BLaER1 treated with 17β-estradiol and CSF1 and Interleukin-3, amounts not matched to agents 10 nM and 100 nM (cell line): Measurements from ENCODE around the gene BAHCC1.

Experiments
- H3K27ac ChIP-seq, 11 experiments: shearing (Covaris generic); formaldehyde crosslinking; 2 replicates each; pipeline ENCODE4 v1.8.1; 2022
- H3K27me3 ChIP-seq, 11 experiments: shearing (Covaris generic); formaldehyde crosslinking; 2 replicates each; pipeline ENCODE4 v1.8.1; 2022
- H3K36me3 ChIP-seq, 11 experiments: shearing (Covaris generic); formaldehyde crosslinking; 2 replicates each; pipeline ENCODE4 v1.8.1; 2022
- H3K4me1 ChIP-seq, 10 experiments: shearing (Covaris generic); formaldehyde crosslinking; 2 replicates each; pipeline ENCODE4 v1.8.1; 2022
- H3K4me2 ChIP-seq, 11 experiments: shearing (Covaris generic); formaldehyde crosslinking; 2 replicates each; pipeline ENCODE4 v1.8.1; 2022
- H3K4me3 ChIP-seq, 10 experiments: shearing (Covaris generic); formaldehyde crosslinking; 2 replicates each; pipeline ENCODE4 v1.8.1; 2022
- H3K9ac ChIP-seq, 11 experiments: shearing (Covaris generic); formaldehyde crosslinking; 2 replicates each; pipeline ENCODE4 v1.8.1; 2022
- H3K9me3 ChIP-seq, 11 experiments: shearing (Covaris generic); formaldehyde crosslinking; replicated peaks in 1 of 11; 2 replicates each; pipeline ENCODE4 v1.8.1; 2022
- H4K20me1 ChIP-seq, 11 experiments: shearing (Covaris generic); formaldehyde crosslinking; 2 replicates each; pipeline ENCODE4 v1.8.1; 2022
- Cebpa-rat ChIP-seq, 11 experiments: shearing (Covaris generic); IDR thresholded peaks; 2 replicates each; pipeline ENCODE4 v1.8.1; 2022

The BAHCC1 gene

DNA sequence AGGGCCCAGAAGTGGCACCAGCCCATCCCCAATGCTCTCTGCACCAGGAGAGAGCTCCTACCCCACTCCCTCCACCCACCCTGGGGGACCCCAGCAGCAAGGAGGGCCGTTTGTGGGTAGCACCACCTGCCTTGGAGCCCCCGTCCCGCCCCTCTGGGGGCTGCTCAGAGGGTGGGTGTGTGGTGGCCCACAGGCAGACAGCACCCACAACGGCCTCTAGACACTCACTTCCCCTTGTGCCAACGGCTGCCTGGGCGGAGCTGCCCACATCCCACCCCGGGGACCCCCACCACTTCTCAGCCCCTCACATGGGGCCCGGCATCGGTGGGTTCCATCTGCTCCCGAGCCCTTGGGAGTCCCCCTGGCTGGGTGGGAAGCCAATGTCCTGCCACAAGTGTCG, 33.3 kb downstream of the BAHCC1 start:
- TF ChIP-seq Cebpa-rat (IDR thresholded peaks at IDR 0.05): no peak
- Histone ChIP-seq H3K27ac (peak overlapping the region in 8 of 11 experiments; percentile 71 to 96 (median 82); a peak in 17 of 22 replicates), H3K4me2 (peak overlapping the region; percentile 74 to 99 (median 96)), H4K20me1 (peaks cover 15 to 82% (median 64%) of the 10 kb centered on the region in 11 experiments; a peak in 19 of 22 replicates), H3K4me1 (peaks cover 52 to 74% (median 71%) of the 10 kb centered on the region in 10 experiments), H3K9me3 (peaks cover 0 to 23% (median 8%) of the 10 kb centered on the region in 11 experiments; a peak in 9 of 22 replicates), H3K9ac (peak overlapping the region in 8 of 11 experiments; percentile 59 to 87 (median 73); a peak in 17 of 22 replicates), H3K36me3 (peaks cover 0 to 8% (median 0%) of the 10 kb centered on the region in 11 experiments; a peak in 5 of 22 replicates), H3K4me3 (peak overlapping the region in 7 of 10 experiments; percentile 29 to 60 (median 48); a peak in 13 of 20 replicates), H3K27me3 (peaks cover 0 to 43% (median 0%) of the 10 kb centered on the region in 11 experiments; a peak in 4 of 22 replicates)

DNA sequence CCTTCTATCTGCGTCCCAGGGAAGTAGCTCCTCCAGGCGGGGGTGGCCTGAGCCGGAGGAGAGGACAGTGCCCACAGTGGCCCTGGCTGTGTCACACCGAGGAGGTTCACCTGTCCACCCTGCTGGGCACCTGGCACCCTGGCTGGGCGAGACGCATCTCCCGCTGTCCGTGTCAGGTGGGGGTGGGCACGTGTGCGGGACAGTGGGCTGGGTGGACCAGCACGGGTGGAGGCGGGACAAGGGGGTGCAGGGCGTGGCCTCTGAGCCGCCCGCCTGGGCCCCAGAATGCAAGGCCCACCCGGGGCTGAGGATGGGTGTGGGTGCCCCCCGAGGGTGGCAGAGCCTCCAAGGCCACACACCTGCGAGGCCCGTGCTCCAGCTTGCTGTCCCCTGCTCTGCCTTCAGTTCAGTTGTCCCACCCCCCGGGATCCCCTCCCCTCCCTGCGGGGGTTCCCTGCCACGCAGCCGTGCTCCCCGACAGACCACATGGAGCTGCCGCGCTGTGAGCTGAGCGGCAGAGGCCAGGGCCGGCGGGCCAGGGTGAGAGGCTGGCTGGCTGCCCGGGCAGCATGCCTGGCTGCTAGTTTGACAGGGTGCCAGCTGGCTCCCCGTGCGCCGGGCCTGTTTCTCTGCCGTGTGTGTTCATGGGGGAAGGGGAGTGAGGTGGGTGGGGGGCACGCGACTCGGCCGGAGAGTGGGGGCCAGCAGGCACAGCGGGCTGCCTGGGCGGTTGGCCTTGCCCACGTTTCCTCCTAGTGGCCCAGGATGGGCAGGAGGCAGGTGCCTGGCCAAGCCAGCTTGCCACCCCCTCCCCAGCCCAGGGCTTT, 33.9 kb downstream of the BAHCC1 start:
- Histone ChIP-seq H3K4me2 (peak overlapping the region; percentile 74 to 99 (median 96)), H3K36me3 (peaks cover 0 to 2% (median 0%) of the 10 kb centered on the region in 11 experiments; a peak in 4 of 22 replicates), H4K20me1 (peaks cover 15 to 82% (median 68%) of the 10 kb centered on the region in 11 experiments; a peak in 19 of 22 replicates), H3K9ac (peak overlapping the region in 8 of 11 experiments; percentile 59 to 87 (median 73); a peak in 17 of 22 replicates), H3K27ac (peak overlapping the region in 8 of 11 experiments; percentile 71 to 96 (median 82); a peak in 17 of 22 replicates), H3K27me3 (peaks cover 0 to 50% (median 0%) of the 10 kb centered on the region in 11 experiments; a peak in 4 of 22 replicates), H3K4me1 (peaks cover 55 to 75% (median 73%) of the 10 kb centered on the region in 10 experiments), H3K4me3 (peak overlapping the region in 7 of 10 experiments; percentile 29 to 60 (median 48); a peak in 12 of 20 replicates), H3K9me3 (peaks cover 0 to 18% (median 8%) of the 10 kb centered on the region in 11 experiments; a peak in 9 of 22 replicates)
- no peak for TF ChIP-seq Cebpa-rat (IDR thresholded peaks at IDR 0.05)

DNA sequence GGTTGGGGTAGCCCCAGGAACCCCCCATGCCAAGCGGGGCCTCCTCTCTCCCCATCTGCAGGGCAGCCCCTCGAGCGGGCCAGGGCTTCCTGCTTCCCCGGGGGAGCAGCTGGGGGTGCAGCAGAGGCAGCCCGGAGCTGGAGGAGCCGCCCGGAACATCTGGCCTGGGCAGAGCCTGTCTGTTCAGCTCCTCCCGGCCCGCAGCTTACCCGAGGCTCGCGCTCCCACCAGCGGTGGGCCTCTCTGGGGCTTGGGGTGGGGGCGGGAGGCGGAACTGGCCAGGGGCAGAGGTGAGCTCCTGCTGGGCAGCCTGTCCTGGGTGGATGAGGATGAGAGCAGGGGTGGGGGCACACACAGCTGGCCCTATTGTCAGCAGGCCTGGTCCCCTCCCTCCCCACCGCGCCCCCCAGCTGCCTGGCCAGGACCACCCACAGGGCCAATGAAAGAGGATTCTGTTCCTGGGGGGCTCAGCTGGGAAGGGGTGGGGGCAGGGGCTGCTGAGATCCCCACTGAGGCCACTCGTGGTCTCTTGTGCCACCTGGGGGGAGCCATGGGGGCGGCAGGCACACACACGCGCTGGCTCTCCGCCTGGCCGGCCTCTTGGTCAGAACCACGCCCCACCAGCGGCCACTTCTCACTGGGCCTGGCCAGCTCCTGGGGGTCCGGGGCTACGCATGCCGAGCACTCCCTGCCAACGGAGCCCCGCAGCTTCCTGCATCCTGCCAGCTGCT, 34.7 kb downstream of the BAHCC1 start:
- Histone ChIP-seq H3K4me1 (peaks cover 59 to 83% (median 81%) of the 10 kb centered on the region in 10 experiments), H3K9ac (peak overlapping the region in 8 of 11 experiments; percentile 59 to 87 (median 73); a peak in 16 of 22 replicates), H3K9me3 (peaks cover 0 to 13% (median 8%) of the 10 kb centered on the region in 11 experiments; a peak in 9 of 22 replicates), H3K4me2 (peak overlapping the region; percentile 74 to 99 (median 96)), H3K4me3 (peak overlapping the region in 7 of 10 experiments; percentile 19 to 60 (median 46); a peak in 9 of 20 replicates), H3K36me3 (no peaks in the 10 kb centered on the region), H4K20me1 (peaks cover 15 to 83% (median 69%) of the 10 kb centered on the region in 11 experiments; a peak in 19 of 22 replicates), H3K27ac (peak overlapping the region in 8 of 11 experiments; percentile 71 to 96 (median 82); a peak in 17 of 22 replicates), H3K27me3 (peaks cover 0 to 51% (median 0%) of the 10 kb centered on the region in 11 experiments; a peak in 4 of 22 replicates)
- no peak for TF ChIP-seq Cebpa-rat (IDR thresholded peaks at IDR 0.05)

DNA sequence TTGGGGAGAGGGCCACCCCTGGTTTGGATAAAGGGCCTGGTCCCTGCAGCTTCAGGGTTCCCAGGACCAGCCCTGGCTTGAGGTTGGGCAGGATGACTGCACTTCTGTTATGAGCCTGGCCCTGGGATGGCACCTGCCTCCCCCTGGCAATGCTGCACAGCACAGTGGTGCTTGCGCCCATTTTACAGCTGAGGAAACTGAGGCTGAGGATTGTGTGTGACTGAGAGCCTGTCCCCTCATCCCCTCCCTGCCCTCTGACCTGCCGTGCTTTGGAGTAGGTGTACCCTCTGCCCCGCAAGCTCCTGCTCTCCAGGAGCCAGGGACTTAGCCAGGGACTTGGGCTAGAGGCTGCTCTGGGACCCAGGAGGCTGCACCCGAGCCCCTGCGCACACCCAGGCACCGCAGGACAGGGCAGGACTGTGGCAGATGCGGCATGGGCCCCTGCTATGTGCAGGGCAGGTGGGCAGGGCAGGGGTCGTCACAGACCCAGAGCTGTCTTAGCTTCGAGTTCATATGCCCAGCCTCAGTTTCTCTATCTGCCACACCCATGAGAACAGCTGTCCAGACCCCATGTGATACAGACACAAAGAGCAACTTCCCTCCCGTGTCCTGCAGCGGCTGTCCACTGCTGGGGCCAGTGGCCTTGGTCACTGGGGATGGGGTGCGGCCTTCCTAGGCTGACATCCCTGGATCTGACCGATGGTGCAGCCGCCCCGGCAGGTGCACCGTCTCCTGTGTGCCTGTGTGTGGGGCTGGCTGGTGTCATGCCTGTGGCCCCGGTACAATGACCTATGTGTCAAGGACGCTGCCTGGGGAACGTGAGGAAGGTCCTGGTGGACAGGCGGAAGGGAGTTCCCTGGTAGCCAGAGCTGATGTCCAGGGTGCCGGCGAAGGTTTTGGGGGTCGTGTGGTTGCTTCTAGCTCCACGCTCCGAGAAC, 36.6 kb downstream of the BAHCC1 start:
- peaks cover 70 to 95% (median 94%) of the 10 kb centered on the region in 10 experiments for H3K4me1 ChIP-seq
- no peak overlapping the region for H3K4me3 ChIP-seq
- peaks cover 0 to 56% (median 0%) of the 10 kb centered on the region in 11 experiments; a peak in 4 of 22 replicates for H3K27me3 ChIP-seq
- H3K4me2 ChIP-seq: peak overlapping the region in 8 of 11 experiments; percentile 10 to 99 (median 58); a peak in 16 of 22 replicates
- peaks cover 9 to 81% (median 64%) of the 10 kb centered on the region in 11 experiments; a peak in 19 of 22 replicates for H4K20me1 ChIP-seq
- no peaks in the 10 kb centered on the region for H3K9me3 ChIP-seq
- H3K9ac ChIP-seq: peak overlapping the region in 3 of 11 experiments; percentile 24 to 32 (median 29); a peak in 4 of 22 replicates
- H3K36me3 ChIP-seq: no peaks in the 10 kb centered on the region
- no peak for TF ChIP-seq Cebpa-rat (IDR thresholded peaks at IDR 0.05)
- H3K27ac ChIP-seq: peak overlapping the region in 5 of 11 experiments; percentile 12 to 52 (median 23); a peak in 4 of 22 replicates

DNA sequence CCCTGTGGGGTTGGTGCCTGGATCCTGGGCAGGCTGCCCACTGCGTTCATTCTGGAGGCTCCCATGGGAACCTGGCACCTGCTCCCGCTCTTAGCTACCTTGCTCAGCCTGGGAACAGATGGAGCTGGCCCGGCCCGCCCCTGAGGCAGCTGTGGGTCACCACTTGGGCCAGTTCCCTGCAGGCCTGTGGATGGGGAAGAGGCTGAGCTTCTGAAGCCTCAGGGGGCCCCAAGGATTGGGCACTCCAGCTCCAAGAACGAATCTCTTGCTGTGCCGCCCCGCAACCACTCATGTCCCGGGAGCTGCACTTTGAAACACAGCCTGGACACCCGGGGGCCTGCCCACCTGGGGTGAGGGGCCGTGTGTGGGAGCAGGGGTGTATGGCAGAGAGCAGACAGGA, 37.7 kb downstream of the BAHCC1 start:
- H3K27ac ChIP-seq: peak overlapping the region in 1 of 11 experiments; percentile 31; a peak in 1 of 22 replicates
- peaks cover 70 to 95% (median 94%) of the 10 kb centered on the region in 10 experiments for H3K4me1 ChIP-seq
- peaks cover 0 to 45% (median 0%) of the 10 kb centered on the region in 11 experiments; a peak in 4 of 22 replicates for H3K27me3 ChIP-seq
- H3K9ac ChIP-seq: peak overlapping the region in 3 of 11 experiments; percentile 37 to 67 (median 46); a peak in 2 of 22 replicates
- TF ChIP-seq Cebpa-rat (IDR thresholded peaks at IDR 0.05): no peak
- H3K9me3 ChIP-seq: no peaks in the 10 kb centered on the region
- H4K20me1 ChIP-seq: peaks cover 4 to 80% (median 63%) of the 10 kb centered on the region in 11 experiments; a peak in 19 of 22 replicates
- H3K4me2 ChIP-seq: peak overlapping the region; percentile 65 to 98 (median 86); a peak in 20 of 22 replicates
- no peak overlapping the region for H3K4me3 ChIP-seq
- peaks cover 0 to 3% (median 0%) of the 10 kb centered on the region in 11 experiments; a peak in 1 of 22 replicates for H3K36me3 ChIP-seq

DNA sequence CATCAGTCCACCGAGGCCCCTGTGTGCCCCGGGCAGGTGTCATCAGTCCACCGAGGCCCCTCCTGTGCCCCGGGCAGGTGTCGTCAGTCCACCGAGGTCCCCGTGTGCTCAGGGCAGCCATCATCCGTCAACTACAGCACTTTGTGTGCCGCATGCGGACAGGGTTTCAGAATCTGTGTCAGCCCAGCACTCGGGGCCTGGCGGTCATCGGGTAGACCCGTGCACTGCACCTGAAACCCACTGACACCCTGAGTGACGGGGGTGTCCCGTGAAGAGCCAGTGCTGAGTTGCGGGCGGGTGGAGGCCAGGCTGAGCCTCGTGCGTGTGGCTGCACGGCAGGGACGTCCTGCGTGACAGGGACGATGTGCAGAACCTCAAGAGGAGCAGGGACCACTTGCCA, 38.4 kb downstream of the BAHCC1 start:
- Histone ChIP-seq H4K20me1 (peaks cover 4 to 80% (median 65%) of the 10 kb centered on the region in 11 experiments; a peak in 19 of 22 replicates), H3K27me3 (peaks cover 0 to 38% (median 0%) of the 10 kb centered on the region in 11 experiments; a peak in 4 of 22 replicates), H3K4me2 (peak overlapping the region; percentile 65 to 98 (median 86)), H3K9ac (peak overlapping the region in 3 of 11 experiments; percentile 44 to 67 (median 46); a peak in 2 of 22 replicates), H3K4me1 (peaks cover 70 to 95% (median 94%) of the 10 kb centered on the region in 10 experiments), H3K36me3 (peaks cover 0 to 10% (median 0%) of the 10 kb centered on the region in 11 experiments; a peak in 1 of 22 replicates), H3K27ac (0 out of 22 replicates have a peak overlapping the region, but pooled peaks of 1 of the 11 experiments have one; percentile 31), H3K4me3 (no peak overlapping the region; a peak in 1 of 20 replicates), H3K9me3 (no peaks in the 10 kb centered on the region)
- TF ChIP-seq Cebpa-rat (IDR thresholded peaks at IDR 0.05): no peak

DNA sequence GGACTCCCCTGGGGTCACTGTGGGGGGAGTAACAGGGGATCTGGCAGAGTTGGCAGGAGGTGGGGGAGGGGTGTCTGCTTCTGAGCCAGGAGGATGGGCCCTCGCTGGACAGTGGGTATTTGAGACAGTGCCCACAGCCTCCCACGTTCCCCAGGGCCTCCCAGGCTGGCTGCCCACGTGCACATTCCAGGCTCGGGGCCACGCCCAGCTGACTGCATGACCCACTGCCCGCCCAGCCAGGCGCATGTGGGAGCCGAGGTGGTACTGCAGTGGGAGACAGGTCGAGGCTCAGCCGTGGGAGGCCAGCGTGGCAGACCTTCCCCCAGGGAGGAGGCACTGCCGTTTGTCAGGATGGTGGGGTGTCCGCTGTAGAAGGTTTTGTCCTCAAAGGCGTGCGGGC, 38.8 kb downstream of the BAHCC1 start:
- no peaks in the 10 kb centered on the region for H3K9me3 ChIP-seq
- H3K9ac ChIP-seq: peak overlapping the region in 4 of 11 experiments; percentile 33 to 72 (median 66); a peak in 4 of 22 replicates
- peak overlapping the region; percentile 65 to 98 (median 86) for H3K4me2 ChIP-seq
- H3K4me1 ChIP-seq: peaks cover 68 to 95% (median 94%) of the 10 kb centered on the region in 10 experiments
- H3K27me3 ChIP-seq: peaks cover 0 to 34% (median 0%) of the 10 kb centered on the region in 11 experiments; a peak in 4 of 22 replicates
- H4K20me1 ChIP-seq: peaks cover 4 to 77% (median 61%) of the 10 kb centered on the region in 11 experiments; a peak in 19 of 22 replicates
- H3K4me3 ChIP-seq: no peak overlapping the region
- TF ChIP-seq Cebpa-rat (IDR thresholded peaks at IDR 0.05): no peak
- H3K27ac ChIP-seq: peak overlapping the region in 2 of 11 experiments; percentile 49 to 57; a peak in 2 of 22 replicates
- H3K36me3 ChIP-seq: peaks cover 0 to 10% (median 0%) of the 10 kb centered on the region in 11 experiments; a peak in 1 of 22 replicates
